ENCODE measurements around the gene MMP7.
"Not testable (repeated sequence)": the region's sequence is repeated elsewhere in the genome, so short reads cannot be mapped to it uniquely, and the experiment has no call there.

MMP7 gene

GRCh38 chr11:102534261-102534872 is 3.8 kb upstream of the MMP7 start:
- DNase-seq, result no peak

GRCh38 chr11:102528618-102529017 is 1.9 kb downstream of the MMP7 start:
- no peak for DNase-seq

- no peak for DNase-seq
Observed at GRCh38 chr11:102527684-102528083, 2.9 kb downstream of the MMP7 start.

GRCh38 chr11:102527041-102527440 is 3.5 kb downstream of the MMP7 start:
- DNase-seq, result no peak

- DNase-seq, result no peak
Observed at GRCh38 chr11:102523887-102524286, 6.7 kb downstream of the MMP7 start.

GRCh38 chr11:102523189-102523570 is 7.4 kb downstream of the MMP7 start:
- no peak for DNase-seq

GRCh38 chr11:102522312-102523188 is 8.0 kb downstream of the MMP7 start:
- DNase-seq, result no peak

GRCh38 chr11:102521121-102521520 is 9.4 kb downstream of the MMP7 start:
- no peak for DNase-seq

GRCh38 chr11:102520514-102520913 is 10.0 kb downstream of the MMP7 start:
- no peak for DNase-seq

GRCh38 chr11:102518296-102519094 is 12.1 kb downstream of the MMP7 start:
- DNase-seq, result no peak

GRCh38 chr11:102517670-102518069 is 12.9 kb downstream of the MMP7 start:
- DNase-seq, result no peak

GRCh38 chr11:102516179-102516578 is 14.4 kb downstream of the MMP7 start:
- DNase-seq, result no peak

- DNase-seq, result no peak
Observed at GRCh38 chr11:102513869-102514268, 16.7 kb downstream of the MMP7 start.

- DNase-seq, result no peak
Observed at GRCh38 chr11:102510439-102511135, 20.0 kb downstream of the MMP7 start.

- not testable (repeated sequence) for DNase-seq
Observed at GRCh38 chr11:102502831-102503230, 27.7 kb downstream of the MMP7 start.

- DNase-seq, result no peak
Observed at GRCh38 chr11:102500829-102501228, 29.7 kb downstream of the MMP7 start.

GRCh38 chr11:102499931-102500330 is 30.6 kb downstream of the MMP7 start:
- no peak for DNase-seq

GRCh38 chr11:102499151-102499550 is 31.4 kb downstream of the MMP7 start:
- no peak for DNase-seq

- no peak for DNase-seq
Observed at GRCh38 chr11:102497061-102497460, 33.5 kb downstream of the MMP7 start.

- peak; percentile 42 for DNase-seq
Observed at GRCh38 chr11:102495161-102496042, 35.1 kb downstream of the MMP7 start.

- DNase-seq, result no peak
Observed at GRCh38 chr11:102494216-102494615, 36.3 kb downstream of the MMP7 start.

GRCh38 chr11:102493524-102493923 is 37.0 kb downstream of the MMP7 start:
- DNase-seq, result no peak
